T-helper 22 cell (primary cell): Measurements from ENCODE around the gene PPM1N.
A peak's percentile ranks its signal among the peaks of the same experiment; 100 is the strongest.

Experiments used
- DNase-seq: peaks from one replicate; pipeline ENCODE4 v3.0.0-alpha.2; 2020; ENCODE audit warnings: low read depth

Gene PPM1N

GRCh38 chr19:45498411-45499195 is at the start of gene PPM1N:
Gene PPM1N (plus strand): TSS chr19:45498443. CDS start chr19:45498473, 30 bp downstream.
- DNase-seq, result peak; percentile 42

GRCh38 chr19:45448887-45449299 is 49.4 kb upstream of the PPM1N start:
- no peak for DNase-seq

- DNase-seq, result peak; percentile 40
Observed at GRCh38 chr19:45450012-45450333, 48.3 kb upstream of the PPM1N start.

GRCh38 chr19:45451131-45451849 is 47.0 kb upstream of the PPM1N start:
- DNase-seq, result peak; percentile 57

- DNase-seq, result no peak
Observed at GRCh38 chr19:45451850-45452387, 46.3 kb upstream of the PPM1N start.

GRCh38 chr19:45455707-45456499 is 42.3 kb upstream of the PPM1N start:
- DNase-seq, result peak; percentile 74

- DNase-seq, result no peak
Observed at GRCh38 chr19:45456500-45456815, 41.8 kb upstream of the PPM1N start.

- DNase-seq, result no peak
Observed at GRCh38 chr19:45457776-45458175, 40.5 kb upstream of the PPM1N start.

- no peak for DNase-seq
Observed at GRCh38 chr19:45460807-45461347, 37.4 kb upstream of the PPM1N start.

GRCh38 chr19:45462174-45462573 is 36.1 kb upstream of the PPM1N start:
- DNase-seq, result no peak

- DNase-seq, result no peak
Observed at GRCh38 chr19:45463241-45463640, 35.0 kb upstream of the PPM1N start.

- no peak for DNase-seq
Observed at GRCh38 chr19:45464274-45464673, 34.0 kb upstream of the PPM1N start.

GRCh38 chr19:45464852-45465441 is 33.3 kb upstream of the PPM1N start:
- no peak for DNase-seq

GRCh38 chr19:45467115-45467455 is 31.2 kb upstream of the PPM1N start:
- DNase-seq, result no peak

- peak; percentile 92 for DNase-seq
Observed at GRCh38 chr19:45467456-45468158, 30.6 kb upstream of the PPM1N start, which contains the start of gene FOSB. Gene FOSB (plus strand): TSS chr19:45467996. CDS start chr19:45468587, 591 bp downstream.

- no peak for DNase-seq
Observed at GRCh38 chr19:45468159-45468651, 30.0 kb upstream of the PPM1N start.

GRCh38 chr19:45468803-45469131 is 29.5 kb upstream of the PPM1N start:
- DNase-seq, result no peak

- DNase-seq, result peak; percentile 74
Observed at GRCh38 chr19:45469132-45469944, 28.9 kb upstream of the PPM1N start.

- DNase-seq, result no peak
Observed at GRCh38 chr19:45469945-45470761, 28.1 kb upstream of the PPM1N start.

- DNase-seq, result no peak
Observed at GRCh38 chr19:45470762-45471081, 27.5 kb upstream of the PPM1N start.
